GM08714 (cell line): ENCODE results near the gene RARRES1.
"Not testable (repeated sequence)": the region's sequence is repeated elsewhere in the genome, so short reads cannot be mapped to it uniquely, and the experiment has no call there.

ENCODE experiments used
- H3K4me3 ChIP-seq: fragments of 200-500 bp; sonication (Bioruptor generic); 2 replicates; pipeline ENCODE4 v1.5.1; 2014; ENCODE audit warnings: mild to moderate bottlenecking, low read length, inconsistent platforms
- ZNF274 ChIP-seq: IDR thresholded peaks from 2 replicates; pipeline ENCODE4 v1.6.1; 2012; ENCODE audit warnings: mild to moderate bottlenecking, low read depth, low read length

The RARRES1 gene

GRCh38 chr3:158703566-158703965 is 28.7 kb downstream of the RARRES1 start:
- no peak for TF ChIP-seq ZNF274

GRCh38 chr3:158702815-158703481 is 29.3 kb downstream of the RARRES1 start:
- H3K4me3 ChIP-seq: no peak overlapping the region
- TF ChIP-seq ZNF274: no peak

More at GRCh38 chr3:158703566-158703965, 28.7 kb downstream of the RARRES1 start:
- H3K4me3 ChIP-seq: no peak overlapping the region

- TF ChIP-seq ZNF274: no peak
- H3K4me3 ChIP-seq: no peak overlapping the region
Measured at GRCh38 chr3:158701420-158702065, 30.7 kb downstream of the RARRES1 start.

GRCh38 chr3:158700559-158700958 is 31.7 kb downstream of the RARRES1 start:
- no peak overlapping the region for H3K4me3 ChIP-seq
- TF ChIP-seq ZNF274: no peak

GRCh38 chr3:158696618-158697017 is 35.6 kb downstream of the RARRES1 start:
- no peak for TF ChIP-seq ZNF274
- no peak overlapping the region for H3K4me3 ChIP-seq

GRCh38 chr3:158693866-158694456 is 38.3 kb downstream of the RARRES1 start:
- H3K4me3 ChIP-seq: not testable (repeated sequence)

- no peak for TF ChIP-seq ZNF274
- H3K4me3 ChIP-seq: no peak overlapping the region
Measured at GRCh38 chr3:158685159-158685558, 47.1 kb downstream of the RARRES1 start.

GRCh38 chr3:158683230-158683962 is 48.9 kb downstream of the RARRES1 start:
- H3K4me3 ChIP-seq: no peak overlapping the region
- TF ChIP-seq ZNF274: no peak

GRCh38 chr3:158680861-158681260 is 51.4 kb downstream of the RARRES1 start:
- no peak for TF ChIP-seq ZNF274
- no peak overlapping the region for H3K4me3 ChIP-seq

- no peak for TF ChIP-seq ZNF274
- H3K4me3 ChIP-seq: no peak overlapping the region
Measured at GRCh38 chr3:158679547-158680000, 52.7 kb downstream of the RARRES1 start.

GRCh38 chr3:158678687-158679086 is 53.6 kb downstream of the RARRES1 start:
- TF ChIP-seq ZNF274: no peak
- no peak overlapping the region for H3K4me3 ChIP-seq

- no peak for TF ChIP-seq ZNF274
- H3K4me3 ChIP-seq: peak within 1 kb of the TSS; percentile 86
Measured at GRCh38 chr3:158672215-158673176, 59.8 kb downstream of the RARRES1 start, which contains the start of gene LXN. Gene LXN, minus strand, starts transcription at chr3:158672648. Its CDS starts 170 bp downstream, at chr3:158672478.

- no peak for TF ChIP-seq ZNF274
- peak overlapping the region; percentile 86 for H3K4me3 ChIP-seq
Measured at GRCh38 chr3:158671821-158672214, 60.4 kb downstream of the RARRES1 start.
